Mononuclear cell (primary cell): Measurements from ENCODE around the gene DEGS1. TPM values are rescaled to one million over a fixed set of nuclear protein-coding genes. Genes with fewer than 3 reads are reported as not detected.

Experiments used
- H3K27me3 ChIP-seq: 2 replicates; pipeline ENCODE4 v1.6.0; 2011; ENCODE audit warnings: low read length, control low read depth; ENCODE audit not compliant: insufficient read depth
- H3K4me1 ChIP-seq: 2 replicates; pipeline ENCODE4 v1.5.1; 2011; ENCODE audit warnings: mild to moderate bottlenecking, low read length, control low read depth; ENCODE audit not compliant: insufficient read depth
- H3K4me3 ChIP-seq: 2 replicates; pipeline ENCODE4 v1.5.1; 2011; ENCODE audit warnings: mild to moderate bottlenecking, low read length, moderate library complexity
- H3K9me3 ChIP-seq: 2 replicates; pipeline ENCODE4 v1.5.1; 2011; ENCODE audit warnings: low read depth, mild to moderate bottlenecking, control low read depth, low read length
- total RNA-seq: library from RNA; depleted of rRNA; stranded (reverse); fragments of >200 nt; gene quantifications from one replicate; pipeline ENCODE4 v1.2.3, GENCODE V29; 2012

Gene DEGS1
- total RNA-seq = 64.0 TPM

DNA sequence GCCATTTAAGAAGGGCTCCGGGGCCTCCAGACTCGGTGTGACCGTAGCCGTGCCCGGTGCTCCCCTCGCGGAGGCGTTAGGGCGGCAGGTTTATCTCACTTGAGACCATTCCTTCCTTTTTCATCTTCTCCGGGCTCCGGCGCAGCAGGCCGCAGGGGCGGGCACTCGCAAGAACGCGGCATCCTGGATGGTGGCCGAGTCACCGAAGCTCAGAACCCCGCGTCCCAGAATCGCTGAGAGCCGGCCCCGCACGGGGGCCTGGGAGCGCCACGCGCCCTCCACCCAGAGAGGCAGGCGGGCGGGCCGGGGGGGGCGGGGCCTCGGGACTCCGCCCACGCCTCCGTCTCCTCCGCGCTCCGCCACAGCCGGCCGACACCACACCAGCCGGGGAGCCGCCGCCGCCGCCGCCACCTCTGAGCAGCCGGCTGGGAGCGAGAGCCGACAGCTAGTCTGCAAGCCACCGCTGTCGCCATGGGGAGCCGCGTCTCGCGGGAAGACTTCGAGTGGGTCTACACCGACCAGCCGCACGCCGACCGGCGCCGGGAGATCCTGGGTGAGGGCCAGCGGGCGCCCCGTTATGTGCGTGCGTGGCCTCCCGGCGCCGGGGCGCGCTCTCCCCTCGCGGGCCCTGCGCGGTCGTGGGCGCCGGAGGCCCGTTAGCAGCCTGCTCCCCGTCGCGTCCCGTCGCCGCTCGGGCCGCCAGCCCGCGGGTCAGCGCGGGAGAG is at the start of gene DEGS1:
DEGS1 (plus strand) TSS at position 375 of the 725 bp plus-strand sequence; CDS start at position 472, 97 bp downstream.
- Histone ChIP-seq H3K9me3 (no peaks in the 10 kb centered on the region), H3K4me1 (peaks cover 45% of the 10 kb centered on the region), H3K27me3 (no peaks in the 10 kb centered on the region), H3K4me3 (peak within 1 kb of the TSS; percentile 87)

DNA sequence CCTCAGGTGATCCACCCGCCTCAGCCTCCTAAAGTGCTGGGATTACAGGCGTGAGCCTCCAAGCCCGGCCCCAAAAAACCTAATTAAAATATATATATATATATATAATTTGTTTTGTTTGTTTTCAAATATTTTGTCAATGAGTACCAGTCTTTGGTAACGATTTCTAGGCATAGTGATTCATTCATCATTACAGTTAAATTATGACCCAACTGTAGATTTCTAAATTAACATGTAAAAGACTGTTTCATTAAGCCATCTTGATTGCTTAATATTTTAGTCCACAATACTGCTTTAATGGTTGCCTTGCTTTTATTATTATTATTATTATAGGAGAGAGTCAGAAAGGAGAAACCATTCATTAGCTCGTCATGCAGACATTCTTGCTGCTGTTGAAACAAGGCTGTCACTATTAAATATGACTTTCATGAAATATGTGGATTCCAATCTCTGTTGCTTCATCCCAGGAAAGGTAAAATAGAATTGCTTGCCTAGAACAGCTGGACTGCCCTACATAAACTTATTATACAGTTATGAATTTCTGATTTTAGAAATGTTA is 49.2 kb upstream of the DEGS1 start:
- Histone ChIP-seq H3K4me3 (no peak overlapping the region), H3K9me3 (no peaks in the 10 kb centered on the region), H3K4me1 (no peaks in the 10 kb centered on the region), H3K27me3 (no peaks in the 10 kb centered on the region)

GRCh38 chr1:224137518-224137917 is 45.5 kb upstream of the DEGS1 start:
- Histone ChIP-seq H3K4me3 (no peak overlapping the region), H3K27me3 (no peaks in the 10 kb centered on the region), H3K9me3 (no peaks in the 10 kb centered on the region), H3K4me1 (no peaks in the 10 kb centered on the region)

DNA sequence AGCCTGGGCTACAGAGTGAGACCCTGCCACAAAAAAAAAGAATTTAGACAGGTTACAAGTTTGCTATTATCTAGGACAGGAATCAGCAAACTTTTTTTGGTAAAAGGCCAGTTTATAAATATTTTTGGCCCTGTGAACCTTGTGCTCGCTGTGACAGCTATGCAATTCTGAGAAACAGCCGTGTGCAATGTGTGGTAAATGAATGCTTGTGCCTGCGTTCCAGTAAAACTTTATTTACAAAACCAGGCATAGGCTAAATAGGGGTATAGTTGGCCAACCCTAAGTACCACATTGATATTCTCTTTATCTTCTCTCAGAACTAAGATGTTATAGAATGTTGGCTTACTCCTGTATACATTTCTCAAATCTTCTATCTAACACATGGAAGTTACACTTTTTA is 44.8 kb upstream of the DEGS1 start:
- Histone ChIP-seq H3K9me3 (no peaks in the 10 kb centered on the region), H3K27me3 (no peaks in the 10 kb centered on the region), H3K4me1 (no peaks in the 10 kb centered on the region), H3K4me3 (no peak overlapping the region)

GRCh38 chr1:224141693-224142092 is 41.3 kb upstream of the DEGS1 start:
- no peaks in the 10 kb centered on the region for H3K9me3 ChIP-seq
- H3K4me3 ChIP-seq = no peak overlapping the region
- H3K4me1 ChIP-seq = peaks cover 4% of the 10 kb centered on the region
- no peaks in the 10 kb centered on the region for H3K27me3 ChIP-seq

GRCh38 chr1:224149709-224150108 is 33.3 kb upstream of the DEGS1 start:
- Histone ChIP-seq H3K4me1 (peaks cover 4% of the 10 kb centered on the region), H3K9me3 (no peaks in the 10 kb centered on the region), H3K4me3 (no peak overlapping the region), H3K27me3 (no peaks in the 10 kb centered on the region)

DNA sequence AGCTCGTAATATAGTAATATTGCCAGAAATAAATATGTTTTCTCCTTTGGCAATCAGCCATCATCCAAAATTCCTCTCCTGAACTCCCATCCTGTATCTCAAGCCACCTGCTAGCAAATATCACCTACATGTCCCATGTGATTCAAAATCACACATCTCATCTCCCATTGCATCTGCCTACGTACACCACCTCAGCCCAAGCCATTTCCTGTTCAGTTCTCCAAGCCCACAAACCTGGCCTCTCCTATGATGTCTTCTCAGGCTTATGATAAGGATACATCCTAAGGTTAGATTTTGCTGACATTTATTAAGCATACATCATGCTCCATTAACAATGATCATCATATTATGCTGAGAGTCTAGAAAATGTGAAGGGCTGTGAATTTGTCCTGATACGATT is 31.9 kb upstream of the DEGS1 start:
- H3K27me3 ChIP-seq = no peaks in the 10 kb centered on the region
- H3K9me3 ChIP-seq = no peaks in the 10 kb centered on the region
- H3K4me1 ChIP-seq = no peaks in the 10 kb centered on the region
- H3K4me3 ChIP-seq = no peak overlapping the region

DNA sequence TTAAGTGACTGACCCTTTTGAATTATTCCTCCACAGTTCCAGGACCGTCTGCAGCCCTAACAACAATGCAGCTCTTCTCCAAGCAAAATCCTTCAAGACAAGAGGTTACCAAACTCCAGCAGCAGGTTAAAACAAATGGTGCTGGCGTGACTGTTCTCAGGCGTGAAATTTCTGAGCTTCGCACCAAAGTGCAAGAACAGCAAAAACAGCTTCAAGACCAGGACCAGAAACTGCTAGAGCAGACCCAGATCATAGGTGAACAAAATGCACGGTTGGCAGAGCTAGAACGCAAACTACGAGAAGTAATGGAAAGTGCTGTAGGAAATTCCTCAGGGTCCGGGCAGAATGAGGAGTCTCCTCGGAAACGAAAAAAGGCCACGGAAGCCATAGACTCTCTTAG is 25.7 kb upstream of the DEGS1 start:
- H3K9me3 ChIP-seq = no peaks in the 10 kb centered on the region
- no peaks in the 10 kb centered on the region for H3K27me3 ChIP-seq
- no peaks in the 10 kb centered on the region for H3K4me1 ChIP-seq
- H3K4me3 ChIP-seq = no peak overlapping the region

GRCh38 chr1:224159541-224159940 is 23.5 kb upstream of the DEGS1 start:
- no peak overlapping the region for H3K4me3 ChIP-seq
- no peaks in the 10 kb centered on the region for H3K9me3 ChIP-seq
- H3K27me3 ChIP-seq = no peaks in the 10 kb centered on the region

GRCh38 chr1:224160171-224160682 is 22.8 kb upstream of the DEGS1 start:
- no peaks in the 10 kb centered on the region for H3K9me3 ChIP-seq
- H3K4me3 ChIP-seq = no peak overlapping the region
- H3K4me1 ChIP-seq = no peaks in the 10 kb centered on the region
- H3K27me3 ChIP-seq = no peaks in the 10 kb centered on the region

More at GRCh38 chr1:224159541-224159940, 23.5 kb upstream of the DEGS1 start:
- H3K4me1 ChIP-seq = no peaks in the 10 kb centered on the region

- Histone ChIP-seq H3K9me3 (no peaks in the 10 kb centered on the region), H3K27me3 (no peaks in the 10 kb centered on the region), H3K4me1 (no peaks in the 10 kb centered on the region), H3K4me3 (no peak overlapping the region)
Measured at GRCh38 chr1:224162768-224163167, 20.3 kb upstream of the DEGS1 start.

GRCh38 chr1:224163311-224163710 is 19.7 kb upstream of the DEGS1 start:
- Histone ChIP-seq H3K4me3 (no peak overlapping the region), H3K9me3 (no peaks in the 10 kb centered on the region), H3K27me3 (no peaks in the 10 kb centered on the region), H3K4me1 (peaks cover 4% of the 10 kb centered on the region)

- Histone ChIP-seq H3K27me3 (no peaks in the 10 kb centered on the region), H3K4me3 (no peak overlapping the region), H3K4me1 (peaks cover 36% of the 10 kb centered on the region), H3K9me3 (no peaks in the 10 kb centered on the region)
Measured at GRCh38 chr1:224168859-224169380, 14.1 kb upstream of the DEGS1 start.

GRCh38 chr1:224169718-224170270 is 13.2 kb upstream of the DEGS1 start:
- no peaks in the 10 kb centered on the region for H3K27me3 ChIP-seq
- no peaks in the 10 kb centered on the region for H3K9me3 ChIP-seq
- no peak overlapping the region for H3K4me3 ChIP-seq
- H3K4me1 ChIP-seq = peaks cover 36% of the 10 kb centered on the region

DNA sequence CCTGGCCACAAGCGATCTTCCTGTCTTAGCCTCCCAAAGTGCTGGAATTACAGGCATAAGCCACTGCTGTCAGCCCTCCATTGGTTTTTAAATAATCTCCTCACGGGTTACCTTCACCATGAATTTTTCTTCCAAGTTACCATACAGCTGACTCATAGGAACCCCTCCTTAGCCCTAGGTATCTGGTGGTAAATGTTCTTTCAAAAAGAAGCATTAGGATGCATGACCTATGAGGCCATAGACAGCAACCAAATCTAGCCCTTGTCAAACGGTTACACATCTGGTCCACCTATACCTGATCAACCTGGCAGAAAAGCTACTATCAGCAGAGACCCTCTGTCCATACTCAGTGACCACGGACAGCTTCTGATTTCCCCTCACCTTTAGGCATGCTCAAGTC is 12.7 kb upstream of the DEGS1 start:
- H3K4me3 ChIP-seq = no peak overlapping the region
- H3K27me3 ChIP-seq = no peaks in the 10 kb centered on the region

More for the DNA sequence above, 12.7 kb upstream of the DEGS1 start:
- Histone ChIP-seq H3K4me1 (peaks cover 36% of the 10 kb centered on the region), H3K9me3 (no peaks in the 10 kb centered on the region)
